Nucleus accumbens (tissue), 56 donors: Measurements from ENCODE around the gene DNER.
"Not testable (repeated sequence)": the region's sequence is repeated elsewhere in the genome, so short reads cannot be mapped to it uniquely, and the experiment has no call there.

Experiments
- DNase-seq, 56 donors: peaks; one replicate each; lab custom pipeline; 2025; lab: John Stamatoyannopoulos, UW

Gene DNER

GRCh38 chr2:229719926-229720647, 5.7 kb upstream of the DNER start:
- no peak for DNase-seq

DNA sequence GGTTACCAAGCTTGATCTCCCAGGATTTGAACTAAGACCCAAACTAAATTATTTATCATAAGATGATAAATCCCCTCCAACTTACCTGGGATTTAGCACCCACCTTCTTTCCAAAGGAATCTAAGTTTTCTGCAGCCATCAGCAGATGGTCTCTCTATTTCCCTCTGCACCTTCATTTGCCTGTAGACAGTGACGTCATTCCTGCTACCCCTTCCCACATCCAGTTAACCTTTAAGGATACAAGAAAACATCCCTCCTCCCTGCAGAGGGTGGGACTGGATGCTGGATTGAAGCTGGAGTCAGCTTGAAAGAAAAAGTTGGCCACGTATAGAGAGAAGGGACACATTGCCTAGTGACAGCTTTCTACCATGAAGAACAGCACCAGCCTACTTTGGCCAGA, 3.7 kb upstream of the DNER start:
- DNase-seq: no peak

DNA sequence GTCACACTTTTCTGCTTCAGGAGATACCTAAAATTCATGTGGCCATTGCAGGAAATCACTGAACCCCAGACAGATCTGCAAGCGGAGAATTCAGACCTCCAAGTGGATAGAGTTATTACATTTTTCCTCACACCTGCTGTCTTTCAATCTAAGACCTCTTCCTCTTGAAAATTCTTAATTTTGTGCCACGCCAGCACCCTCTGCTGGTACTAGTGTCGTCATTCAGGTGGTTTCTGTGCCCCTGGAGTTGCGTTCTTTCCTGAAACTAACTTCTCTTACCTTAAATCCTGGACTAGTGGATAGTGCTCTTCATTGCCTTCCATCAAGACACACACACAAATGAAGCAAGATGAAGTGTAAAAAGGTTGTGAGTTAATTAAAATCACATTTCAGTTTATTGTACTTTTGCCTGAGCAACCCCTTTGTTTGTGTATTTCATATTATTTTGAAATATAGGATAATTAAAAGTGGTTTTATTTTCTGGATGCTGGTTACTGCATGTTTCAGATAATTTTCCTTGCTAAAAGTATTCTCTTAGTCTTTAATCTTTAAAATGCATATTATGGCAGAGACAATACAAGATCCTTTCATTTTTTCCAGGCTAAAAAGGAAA, 1.6 kb upstream of the DNER start:
- peak in 37 of 56 donors; percentile 2 to 75 (median 30) for DNase-seq

GRCh38 chr2:229714736-229715541, 584 bp upstream of the DNER start:
- peak in 48 of 56 donors; percentile 16 to 72 (median 58) for DNase-seq

DNA sequence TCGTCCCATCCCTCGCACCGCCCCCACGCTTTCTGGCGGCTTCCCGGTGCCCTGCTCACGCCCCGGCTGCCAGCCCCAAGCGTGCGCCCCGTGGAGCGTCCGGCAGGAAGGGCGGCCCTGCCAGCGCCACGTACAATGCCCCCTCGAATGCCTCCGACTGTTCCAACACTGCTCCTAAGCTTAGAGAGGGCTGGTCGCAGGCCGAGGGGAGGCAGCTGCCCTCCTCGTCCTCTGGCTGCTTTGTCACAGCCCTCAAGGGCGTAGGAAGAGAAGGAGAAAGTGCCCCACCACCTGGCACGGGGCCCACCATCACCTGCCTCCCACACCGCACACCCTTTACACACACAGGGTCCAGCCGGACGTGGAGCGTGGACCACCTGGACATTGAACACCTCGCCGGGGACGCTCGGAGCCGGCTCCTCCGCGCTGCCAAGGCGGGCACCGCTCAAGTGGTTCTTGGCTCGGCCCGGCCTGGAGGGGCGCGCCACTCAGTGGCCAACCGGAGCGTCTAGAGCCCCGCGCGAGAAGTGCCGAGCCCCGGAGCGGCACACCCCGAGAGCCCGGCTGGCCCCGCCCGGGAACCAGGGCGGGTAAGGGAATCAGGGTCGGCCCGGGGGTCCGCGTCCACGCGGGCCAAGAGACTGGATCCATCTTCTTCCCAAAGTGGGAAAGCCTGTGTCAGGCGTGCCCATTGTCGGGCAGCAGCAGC, 830 bp downstream of the DNER start:
- peak in 53 of 56 donors; percentile 12 to 82 (median 60) for DNase-seq

DNA sequence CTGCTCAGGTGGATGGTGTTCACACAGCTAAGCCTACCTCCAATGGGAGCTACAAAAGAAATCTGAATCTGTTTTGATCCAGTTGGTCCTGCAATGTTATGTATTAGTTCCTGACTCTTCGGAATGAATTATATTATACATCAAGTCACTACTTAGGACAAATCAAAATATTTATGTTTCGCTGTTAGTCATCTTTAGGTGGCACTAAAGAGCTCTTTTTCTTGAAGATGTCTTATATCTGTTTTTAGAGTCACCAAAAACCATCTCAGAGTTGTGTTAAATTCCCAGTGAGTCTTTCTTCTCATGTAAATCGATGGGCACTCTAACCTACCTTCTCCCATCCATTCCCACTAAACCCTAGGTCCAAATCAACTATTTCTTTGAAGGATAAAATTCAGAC, 2.2 kb downstream of the DNER start:
- DNase-seq: no peak

GRCh38 chr2:229708335-229708734, 6.0 kb downstream of the DNER start:
- no peak for DNase-seq

DNA sequence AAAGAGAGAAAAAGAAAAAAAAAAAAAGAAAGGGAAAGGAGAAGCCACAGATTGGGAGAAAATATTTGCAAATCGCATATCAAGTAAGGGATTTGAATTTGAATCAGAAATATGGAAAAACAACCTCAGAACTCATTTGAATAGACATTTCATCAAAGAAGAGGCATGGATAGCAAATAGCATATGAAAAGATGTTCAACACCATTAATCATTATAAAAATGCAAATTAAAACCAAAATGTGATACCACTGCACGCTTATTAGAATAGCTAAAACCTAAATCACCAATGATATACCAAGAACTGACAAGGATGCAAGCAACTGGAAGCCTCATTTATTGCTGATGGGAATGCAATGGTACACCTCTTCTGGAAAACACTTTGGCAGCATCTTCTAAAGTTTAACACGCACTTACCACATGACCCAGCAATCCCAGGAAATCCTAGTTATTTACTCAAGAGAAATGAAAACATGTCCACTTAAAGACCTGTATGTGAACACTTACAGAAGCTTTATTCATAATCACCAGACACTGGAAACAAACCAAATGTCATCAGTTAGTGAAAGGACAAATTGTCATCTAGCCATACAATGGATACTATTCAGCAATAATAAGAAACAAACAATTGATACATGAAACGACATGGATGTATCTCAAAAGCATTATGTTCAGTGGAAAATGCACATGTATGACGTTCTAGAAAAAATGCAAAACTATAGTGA, 10.3 kb downstream of the DNER start:
- peak in 2 of 56 donors; percentile 17 to 19 for DNase-seq

DNA sequence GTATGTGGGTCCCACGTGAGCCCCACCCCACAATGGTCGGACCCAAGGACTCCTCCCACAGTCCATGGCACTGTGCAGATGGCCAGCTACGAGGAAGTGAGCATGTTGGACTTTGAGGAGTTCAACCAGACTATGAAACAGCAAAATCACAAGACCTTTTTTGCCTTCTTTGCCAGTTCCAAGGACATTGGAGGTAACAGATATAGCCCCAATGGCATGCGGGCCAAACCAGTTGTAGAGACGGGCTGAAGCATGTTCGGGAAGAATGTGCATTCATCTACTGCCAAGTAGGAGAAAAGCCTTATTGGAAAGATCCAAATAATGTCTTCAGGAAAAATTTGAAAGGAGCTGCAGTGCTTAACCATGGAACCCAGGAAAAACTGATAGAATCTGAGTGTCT, 12.6 kb downstream of the DNER start:
- no peak for DNase-seq

- DNase-seq: no peak
Observed at GRCh38 chr2:229701062-229701461, 13.3 kb downstream of the DNER start.

DNA sequence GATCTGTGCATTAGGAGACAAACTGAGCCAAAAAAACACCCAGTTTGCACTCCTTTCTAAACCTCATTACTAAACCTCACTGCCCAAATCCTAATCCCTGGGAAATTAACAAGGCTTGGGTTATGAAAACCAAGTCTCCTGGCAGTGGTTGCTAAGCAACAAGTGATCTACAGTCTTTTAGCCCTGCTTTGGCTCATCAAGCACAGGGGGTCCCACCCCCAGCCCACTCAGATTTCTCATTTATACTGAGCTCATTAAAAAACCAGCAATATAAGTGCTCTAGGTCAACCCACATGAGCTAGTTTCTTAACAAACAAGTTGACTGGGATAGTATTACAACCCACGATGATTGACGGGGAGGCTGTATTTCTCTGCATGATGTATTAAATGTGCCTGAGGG, 18.4 kb downstream of the DNER start:
- DNase-seq: peak in 1 of 56 donors; percentile 6

DNA sequence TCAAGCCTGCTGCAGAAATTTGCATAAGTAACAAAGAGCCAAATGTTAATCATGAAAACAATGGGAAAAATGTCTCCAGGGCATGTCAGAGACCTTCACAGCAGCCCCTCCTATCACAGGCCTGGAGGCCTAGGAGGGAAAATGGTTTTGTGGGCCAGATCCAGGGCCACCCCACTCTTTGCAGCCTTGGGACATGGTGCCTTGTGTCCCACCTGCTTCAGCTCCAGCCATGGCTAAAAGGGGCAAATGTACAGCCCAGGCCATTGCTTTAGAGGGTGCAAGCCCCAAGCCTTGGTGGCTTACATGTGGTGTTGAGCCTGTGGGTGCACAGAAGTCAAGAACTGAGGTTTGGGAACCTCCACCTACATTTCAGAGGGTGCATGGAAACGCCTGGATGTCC, 20.5 kb downstream of the DNER start:
- DNase-seq: not testable (repeated sequence)

DNA sequence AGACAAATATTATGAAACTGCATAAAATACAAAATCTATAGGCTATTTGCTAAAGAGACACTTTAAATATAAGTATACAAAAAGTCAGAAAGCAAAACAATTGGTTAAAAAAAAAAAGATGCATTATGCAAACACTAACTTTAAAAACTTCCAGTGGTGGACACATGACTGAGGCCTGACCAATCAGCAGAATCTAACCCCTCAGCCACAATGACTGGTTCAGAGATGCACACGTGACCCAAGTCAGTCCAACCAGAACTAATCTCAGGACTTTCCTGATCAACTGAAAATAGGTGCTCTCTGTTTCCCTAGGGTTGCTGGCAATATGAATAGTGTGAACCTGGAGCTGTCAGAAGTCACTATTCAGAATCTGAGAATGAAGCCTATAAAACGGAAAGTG, 22.7 kb downstream of the DNER start:
- no peak for DNase-seq

- DNase-seq: no peak
Observed at GRCh38 chr2:229689307-229689839, 25.0 kb downstream of the DNER start.

GRCh38 chr2:229688141-229688540, 26.2 kb downstream of the DNER start:
- DNase-seq: no peak

- DNase-seq: no peak
Observed at GRCh38 chr2:229686122-229686919, 28.0 kb downstream of the DNER start.

- DNase-seq: no peak
Observed at GRCh38 chr2:229684942-229685562, 29.3 kb downstream of the DNER start.

- no peak for DNase-seq
Observed at GRCh38 chr2:229679393-229680125, 34.8 kb downstream of the DNER start.
